DMS153 treated with DMSO at 0.1 percent for 48 hours (cell line): Measurements from ENCODE around the gene ATL3.
"Not testable (repeated sequence)": the region's sequence is repeated elsewhere in the genome, so short reads cannot be mapped to it uniquely, and the experiment has no call there.

Experiments used
- DNase-seq: peaks from one replicate; lab custom pipeline; 2025; ENCODE audit not compliant: unreplicated experiment; lab: John Stamatoyannopoulos, UW

ATL3 gene

GRCh38 chr11:63671322-63672155, at the start of gene ATL3:
Gene ATL3, minus strand, starts transcription at chr11:63671376. Its CDS starts 41 bp downstream, at chr11:63671335.
- peak; percentile 97 for DNase-seq

- DNase-seq = no peak
Observed at GRCh38 chr11:63720611-63721010, 49.4 kb upstream of the ATL3 start.

- DNase-seq = no peak
Observed at GRCh38 chr11:63719987-63720386, 48.8 kb upstream of the ATL3 start.

GRCh38 chr11:63719001-63719400, 47.8 kb upstream of the ATL3 start:
- DNase-seq = no peak

GRCh38 chr11:63716046-63716445, 44.9 kb upstream of the ATL3 start:
- no peak for DNase-seq

GRCh38 chr11:63713766-63714165, 42.6 kb upstream of the ATL3 start:
- no peak for DNase-seq

GRCh38 chr11:63711838-63712237, 40.7 kb upstream of the ATL3 start:
- DNase-seq = no peak

- no peak for DNase-seq
Observed at GRCh38 chr11:63710476-63711217, 39.5 kb upstream of the ATL3 start.

GRCh38 chr11:63709336-63709884, 38.2 kb upstream of the ATL3 start:
- no peak for DNase-seq

- DNase-seq = no peak
Observed at GRCh38 chr11:63708764-63709163, 37.6 kb upstream of the ATL3 start.

GRCh38 chr11:63705526-63705925, 34.4 kb upstream of the ATL3 start:
- DNase-seq = no peak

GRCh38 chr11:63699896-63700295, 28.7 kb upstream of the ATL3 start:
- no peak for DNase-seq

GRCh38 chr11:63698976-63699733, 28.0 kb upstream of the ATL3 start:
- DNase-seq = no peak

- no peak for DNase-seq
Observed at GRCh38 chr11:63694596-63694995, 23.4 kb upstream of the ATL3 start.

GRCh38 chr11:63687845-63688244, 16.7 kb upstream of the ATL3 start:
- no peak for DNase-seq

- no peak for DNase-seq
Observed at GRCh38 chr11:63686926-63687325, 15.8 kb upstream of the ATL3 start.

GRCh38 chr11:63685158-63685721, 14.1 kb upstream of the ATL3 start:
- not testable (repeated sequence) for DNase-seq

- DNase-seq = no peak
Observed at GRCh38 chr11:63683133-63683991, 12.2 kb upstream of the ATL3 start.

GRCh38 chr11:63682066-63683021, 11.2 kb upstream of the ATL3 start:
- DNase-seq = no peak
